Measurements from ENCODE around the gene NRP1.
A peak's percentile ranks its signal among the peaks of the same experiment; 100 is the strongest.
"Not testable (repeated sequence)": the region's sequence is repeated elsewhere in the genome, so short reads cannot be mapped to it uniquely, and the experiment has no call there.

Gene NRP1

DNA sequence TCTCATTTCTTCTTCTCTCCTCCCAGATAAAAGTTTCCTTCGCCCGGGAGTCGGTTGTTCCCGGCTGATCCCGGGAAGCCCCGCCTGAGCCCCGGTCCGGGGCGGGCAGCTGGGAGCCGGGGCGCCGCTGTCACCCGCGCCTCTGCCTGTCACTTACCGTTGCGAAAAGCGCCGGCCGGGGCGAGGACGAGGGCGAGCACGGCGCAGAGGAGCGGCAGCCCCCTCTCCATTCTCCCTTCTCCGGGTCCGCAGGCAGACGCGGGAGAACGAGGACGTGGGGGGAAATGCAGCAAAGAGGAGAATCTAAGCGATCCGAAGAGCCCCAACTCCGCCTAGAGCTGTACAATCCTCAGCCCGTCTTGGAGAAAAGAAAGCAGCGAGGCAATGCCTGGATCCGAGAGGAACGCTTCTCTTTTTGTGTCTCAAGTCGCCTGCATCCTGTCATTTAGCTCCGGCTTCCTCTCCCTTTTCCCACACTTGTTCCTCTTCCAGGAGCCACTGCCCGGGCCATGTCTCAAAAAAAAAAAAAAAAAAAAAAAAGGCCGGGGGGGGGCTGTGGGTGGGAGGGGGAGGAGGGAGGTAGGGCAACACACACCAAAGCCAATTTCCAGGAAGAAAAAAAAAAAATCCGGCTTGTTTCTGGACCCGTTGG, at the start of gene NRP1:
TSS of gene NRP1 (minus strand) at position 515 of the 652 bp plus-strand sequence. CDS start at position 230, 285 bp downstream.
- DNase-seq = no peak

DNA sequence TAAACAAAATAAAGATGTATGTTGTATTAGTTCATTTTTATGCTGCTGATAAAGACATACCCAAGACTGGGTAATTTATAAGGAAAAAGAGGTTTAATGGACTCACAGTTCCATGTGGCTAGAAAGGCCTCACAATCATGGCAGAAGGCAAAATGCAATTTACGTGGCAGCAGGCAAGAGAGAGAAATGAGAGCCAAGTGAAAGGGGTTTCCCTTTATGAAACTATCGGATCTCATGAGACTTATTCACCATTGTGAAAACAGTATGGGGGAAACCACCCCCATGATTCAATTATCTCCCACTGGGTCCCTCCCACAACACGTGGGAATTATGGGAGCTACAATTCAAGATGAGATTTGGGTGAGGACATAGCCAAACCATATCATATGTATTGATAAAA, 49.7 kb upstream of the NRP1 start:
- DNase-seq = not testable (repeated sequence)

DNA sequence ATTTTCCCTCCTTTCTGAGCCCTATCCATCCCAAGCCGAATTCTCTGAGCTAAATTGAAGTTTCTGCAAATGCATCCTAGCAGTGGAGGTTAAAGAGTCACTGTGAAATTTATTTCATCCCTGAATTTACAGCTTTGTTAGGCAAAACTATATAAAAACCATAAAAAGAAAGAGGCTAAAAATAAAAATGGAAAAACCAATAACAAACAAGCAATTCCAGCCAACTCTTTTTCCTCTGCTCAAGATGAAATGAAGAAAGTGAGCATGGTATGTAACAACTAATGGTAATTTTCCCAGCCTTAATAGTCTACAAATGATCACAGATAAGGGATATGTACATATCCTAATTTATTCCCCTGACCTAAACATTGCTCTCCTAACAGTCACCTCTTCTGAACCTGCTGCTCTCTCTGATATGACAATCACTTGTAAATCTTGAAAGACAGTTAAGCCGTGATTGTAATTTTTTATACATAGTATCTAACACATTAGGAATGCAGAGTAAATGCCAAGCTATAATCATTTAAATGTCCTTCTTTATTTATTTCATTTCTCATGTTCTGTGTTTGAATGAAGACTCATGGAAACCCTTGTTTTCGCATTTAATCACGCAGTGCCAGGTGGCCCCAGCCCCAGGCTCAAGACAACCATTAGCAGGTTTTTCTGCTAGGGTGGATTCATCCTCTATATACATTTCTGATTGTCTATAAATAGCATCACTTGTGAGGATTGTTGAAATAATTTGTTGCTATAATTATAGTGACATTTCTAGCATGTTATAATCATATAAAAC, 48.6 kb upstream of the NRP1 start:
- peak; percentile 55 for DNase-seq

DNA sequence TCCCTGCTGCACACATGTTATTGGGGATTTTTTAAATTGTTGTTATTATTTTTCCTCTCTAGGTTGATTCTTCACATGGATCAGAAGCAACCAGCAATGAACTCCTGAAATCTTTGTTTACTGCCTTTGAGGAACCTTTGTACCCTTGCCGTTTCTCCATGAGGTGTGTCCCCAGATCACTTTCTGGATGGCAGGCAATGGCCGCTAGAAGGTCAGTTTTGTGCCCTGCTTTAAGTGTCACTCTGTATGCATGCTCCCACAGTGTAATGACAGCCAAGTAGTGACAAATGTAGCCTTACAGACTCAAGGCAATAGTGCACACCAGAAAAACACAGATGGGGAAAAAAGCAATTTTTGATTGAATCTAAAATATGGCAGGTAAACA, 47.7 kb upstream of the NRP1 start:
- no peak for DNase-seq

DNA sequence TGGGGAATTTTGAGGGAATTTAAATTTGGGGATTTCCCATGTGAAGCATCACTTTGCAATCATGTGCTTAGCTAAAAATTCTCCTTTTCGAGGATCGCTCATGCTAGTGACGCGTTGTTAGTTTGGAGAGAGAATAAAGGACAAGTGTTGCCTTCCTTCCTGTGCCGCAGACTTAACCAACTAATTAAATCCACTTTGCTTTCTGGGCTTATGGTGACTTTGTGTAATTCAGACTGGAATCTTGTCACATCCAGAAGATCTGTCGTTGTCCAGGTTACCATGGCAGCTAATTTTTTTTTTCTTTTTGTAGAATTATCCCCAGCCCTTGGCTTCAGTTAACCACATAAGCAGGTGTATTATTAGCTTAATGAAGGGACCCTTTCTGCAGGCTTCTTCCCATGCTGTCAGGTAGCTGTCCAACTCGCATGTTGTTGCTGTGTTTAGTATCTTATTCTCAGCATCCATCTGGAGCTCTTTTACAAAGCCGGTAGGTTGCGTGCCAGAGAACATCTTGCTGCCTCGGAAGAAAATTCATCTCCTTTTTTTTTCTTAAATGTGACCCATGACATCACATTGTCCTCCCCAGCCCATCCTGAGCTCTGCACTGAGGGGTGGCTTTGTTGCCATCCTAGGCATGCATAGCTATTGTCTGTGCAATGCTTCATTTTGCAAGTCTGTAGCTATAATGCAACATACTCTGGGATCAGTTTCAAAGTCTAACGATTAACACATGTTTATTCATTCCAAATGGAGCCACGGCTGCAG, 47.2 kb upstream of the NRP1 start:
- DNase-seq = peak; percentile 98

DNA sequence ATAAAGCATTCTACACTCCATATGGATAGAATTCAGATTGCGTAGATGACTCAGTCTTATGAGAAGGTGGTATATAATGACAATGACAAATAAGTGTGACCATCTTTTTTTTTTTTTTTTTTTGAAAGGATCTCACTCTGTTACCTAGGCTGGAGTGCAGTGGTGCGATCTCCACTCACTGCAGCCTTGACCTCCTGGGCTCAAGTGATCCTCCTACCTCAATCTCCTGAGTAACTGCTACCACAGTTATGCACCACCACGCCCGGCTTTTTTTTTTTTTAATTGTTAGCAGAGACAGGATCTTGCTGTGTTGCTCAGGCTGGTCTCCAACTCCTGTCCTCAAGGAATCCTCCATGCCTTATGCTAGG, 43.2 kb upstream of the NRP1 start:
- peak; percentile 76 for DNase-seq

DNA sequence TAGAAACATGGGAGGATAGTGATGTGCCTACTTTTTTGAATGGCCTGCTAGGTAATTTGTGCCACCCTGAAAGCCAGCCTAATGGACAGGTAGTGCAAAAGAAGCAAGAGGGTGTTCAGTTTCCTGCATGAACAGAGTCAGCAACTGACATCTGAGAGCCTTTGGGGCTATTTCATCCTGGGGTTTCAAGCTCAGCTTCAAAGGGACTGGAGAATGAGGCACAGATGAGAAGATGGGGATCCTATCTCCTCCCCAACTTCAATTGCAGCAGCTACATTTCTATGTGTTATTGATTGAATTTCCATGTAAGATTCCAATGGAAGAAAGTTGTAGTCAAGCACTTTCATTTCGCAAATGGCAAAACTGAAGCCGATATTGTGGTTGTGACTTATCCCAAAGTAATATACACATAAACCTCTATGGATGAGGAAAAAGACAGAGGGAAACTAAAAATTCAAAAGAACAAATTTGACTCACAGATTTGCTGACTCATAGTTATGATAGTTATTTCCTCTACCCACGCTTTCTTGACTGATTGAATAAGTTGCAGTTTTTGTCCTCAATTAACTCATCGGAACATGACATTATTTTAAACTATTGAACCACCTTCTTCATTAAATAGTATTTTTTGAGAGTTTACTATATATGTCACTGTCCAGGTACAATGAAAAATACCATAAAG, 42.6 kb upstream of the NRP1 start:
- peak; percentile 82 for DNase-seq

DNA sequence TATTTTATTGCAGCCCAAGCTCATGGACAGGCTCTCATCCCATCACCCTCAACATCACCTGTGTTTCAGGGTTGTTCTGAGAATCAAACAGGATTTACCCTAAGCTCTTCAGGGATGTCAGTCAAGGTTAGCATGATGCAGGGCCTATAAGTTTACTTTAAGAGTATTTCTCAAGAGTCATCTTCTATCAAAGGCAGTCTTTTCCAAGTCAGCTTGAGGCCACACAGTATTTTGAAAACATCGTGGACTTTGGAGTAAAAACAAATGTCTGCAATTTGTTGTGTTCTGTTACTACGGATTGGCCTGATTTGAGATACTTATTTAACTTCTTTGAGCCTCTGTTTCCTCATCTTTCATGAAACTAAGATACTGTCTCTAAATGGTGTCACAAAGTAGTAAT, 42.0 kb upstream of the NRP1 start:
- DNase-seq = no peak

DNA sequence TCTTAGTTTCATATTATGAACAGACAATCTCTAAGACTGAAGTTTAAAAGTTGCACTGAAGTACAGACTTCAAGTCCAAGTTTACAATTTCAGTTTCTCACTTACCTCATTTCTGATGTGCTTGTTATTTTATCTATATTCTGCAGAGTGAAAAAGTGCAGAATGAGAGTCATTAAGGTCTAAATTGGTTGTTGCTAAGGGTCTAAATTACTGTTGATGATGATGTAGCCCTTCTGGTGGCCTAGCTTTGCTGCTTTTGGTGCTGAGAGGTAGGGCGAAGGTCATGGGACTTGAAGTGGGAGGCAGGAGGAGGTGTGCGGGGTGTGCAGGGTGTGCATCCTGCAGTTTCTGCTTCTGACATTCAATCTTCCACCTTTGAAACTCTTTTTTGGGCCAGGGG, 38.8 kb upstream of the NRP1 start:
- no peak for DNase-seq

DNA sequence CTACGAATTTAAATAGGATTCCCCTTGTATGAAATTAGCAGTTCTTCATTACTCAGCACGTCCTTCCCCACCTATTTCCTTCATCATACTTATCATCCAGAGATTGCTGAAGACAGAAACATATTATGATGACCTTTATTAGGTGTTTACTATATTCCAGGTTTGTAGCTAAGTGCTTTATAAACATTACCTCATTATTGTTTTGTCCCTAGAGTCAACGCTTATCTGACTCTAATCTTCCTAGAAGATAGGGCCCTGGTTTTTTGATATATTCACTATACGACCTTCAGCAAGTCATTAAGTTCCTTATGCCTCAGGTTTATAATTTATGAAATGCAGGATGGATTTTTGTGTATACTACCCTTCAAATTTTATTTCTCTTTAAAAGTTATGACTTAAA, 36.8 kb upstream of the NRP1 start:
- no peak for DNase-seq

DNA sequence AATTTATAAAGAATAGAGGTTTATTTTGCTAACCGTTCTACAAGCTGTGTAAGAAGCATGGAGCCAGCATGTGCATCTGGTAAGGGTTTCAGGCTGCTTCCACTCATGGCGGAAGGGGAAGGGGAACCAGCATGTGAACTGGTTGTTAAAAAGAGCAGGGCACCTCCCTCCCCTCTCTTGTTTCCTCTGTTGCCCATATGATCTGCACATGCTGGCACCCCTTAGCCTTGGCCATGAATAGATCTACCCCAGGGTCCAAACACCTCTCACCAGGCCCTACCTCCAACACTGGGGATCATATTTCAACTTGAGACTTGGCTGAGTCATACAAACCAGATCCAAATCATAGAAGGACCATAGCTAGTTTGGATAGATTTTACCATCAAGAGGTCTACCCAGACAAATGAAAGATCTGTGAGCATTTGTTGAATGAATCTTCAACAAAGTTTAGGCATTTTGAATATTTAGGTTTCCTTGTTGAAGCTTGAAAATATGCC, 36.0 kb upstream of the NRP1 start:
- peak; percentile 12 for DNase-seq

DNA sequence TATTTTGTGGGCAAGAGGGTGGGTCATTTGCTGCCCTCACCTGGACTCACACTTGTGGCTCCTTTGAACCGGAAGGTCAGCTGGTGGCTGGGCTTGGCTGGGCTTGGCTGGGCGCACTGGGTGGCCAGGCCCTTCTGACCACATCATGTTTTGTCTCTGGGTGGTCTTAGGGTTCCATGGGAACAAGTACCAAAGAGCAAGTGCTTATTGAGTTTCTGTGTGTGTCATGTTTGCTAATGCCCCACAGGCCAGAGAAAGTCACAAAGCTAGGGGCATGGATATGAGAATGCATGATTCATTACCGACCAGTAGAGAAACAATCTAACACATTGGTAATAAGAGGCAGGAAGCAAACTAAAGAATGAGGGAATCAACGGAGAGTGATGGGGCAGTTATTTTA, 33.6 kb upstream of the NRP1 start:
- no peak for DNase-seq

DNA sequence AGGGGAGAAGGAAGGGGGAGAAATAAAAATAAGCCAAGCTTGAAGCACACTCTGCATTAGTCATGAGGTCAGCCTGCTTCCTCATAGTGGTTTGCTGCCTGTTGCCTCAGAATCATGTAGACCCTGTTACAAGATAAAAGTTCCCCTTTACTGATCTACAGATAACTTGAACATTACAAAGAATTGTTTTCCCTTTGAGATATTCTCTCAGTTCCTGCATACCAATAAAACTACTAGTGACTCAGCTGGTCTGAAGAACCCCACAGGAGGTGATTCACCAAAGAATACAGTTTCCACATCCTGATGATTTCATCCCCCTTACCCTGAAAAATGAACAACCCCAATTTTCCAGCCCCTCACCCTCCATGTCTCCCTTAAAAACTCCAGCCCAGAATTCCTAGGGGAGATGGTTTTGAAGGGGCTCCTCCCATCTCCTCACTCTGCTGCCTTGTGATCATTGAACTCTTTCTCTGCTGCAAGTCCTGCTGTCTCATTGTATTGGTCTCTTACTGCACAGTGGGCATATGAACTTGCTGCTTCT, 31.5 kb upstream of the NRP1 start:
- peak; percentile 98 for DNase-seq

DNA sequence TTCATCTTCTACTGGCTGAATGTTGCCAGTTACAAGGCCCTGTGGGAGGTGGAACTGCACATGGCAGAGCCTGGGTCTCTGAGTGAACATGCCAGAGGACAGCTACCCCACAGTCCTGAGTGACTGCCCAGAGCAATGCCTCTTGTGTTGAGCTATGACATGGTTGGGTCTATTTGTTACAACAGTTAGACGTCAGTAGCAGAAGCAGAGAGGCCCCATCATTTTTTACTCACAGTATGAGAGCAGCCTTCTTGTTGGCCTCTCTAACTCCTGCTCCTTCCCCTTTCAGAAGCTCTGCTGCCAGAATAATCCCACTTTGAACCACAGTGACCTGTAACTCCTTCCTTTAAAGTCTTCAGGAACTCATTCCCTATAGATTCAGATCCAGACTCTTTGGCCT, 30.8 kb upstream of the NRP1 start:
- no peak for DNase-seq

DNA sequence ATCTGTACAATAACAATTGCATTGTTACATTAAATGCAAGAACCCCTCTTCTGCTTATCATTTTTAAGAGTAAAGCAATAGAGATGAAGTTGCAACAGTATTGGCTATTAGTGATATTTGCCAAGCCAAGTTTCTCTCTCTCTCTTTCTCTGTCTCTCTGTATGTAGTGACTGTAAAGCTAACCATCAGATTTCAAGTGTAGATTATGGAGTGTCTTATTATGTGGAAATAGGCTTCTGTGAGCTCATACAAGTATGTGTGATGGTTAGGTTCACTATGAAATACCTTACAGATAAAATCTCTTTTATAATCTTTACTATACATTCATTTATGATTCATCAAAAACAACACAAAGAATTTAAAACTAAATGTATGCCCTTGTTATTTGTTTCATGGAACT, 28.6 kb upstream of the NRP1 start:
- DNase-seq = peak; percentile 54

DNA sequence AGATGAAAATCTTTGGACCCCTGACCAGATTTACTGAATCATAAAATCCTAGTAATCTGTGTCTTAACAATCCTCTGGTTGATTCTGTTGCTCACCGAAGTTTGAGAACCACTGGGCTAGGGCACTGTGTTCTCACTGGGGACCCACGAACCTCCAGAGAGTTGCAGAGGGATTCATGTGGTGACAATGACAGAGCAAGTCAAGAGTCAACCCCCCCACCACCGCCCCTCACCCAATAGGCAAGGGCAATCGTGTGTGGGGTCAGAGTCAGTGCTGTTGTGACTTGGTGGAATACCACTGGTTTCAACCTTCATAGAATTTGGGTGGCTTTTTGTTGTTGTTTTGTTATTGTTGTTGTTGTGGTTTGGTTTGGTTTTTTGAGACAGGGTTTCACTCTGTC, 23.5 kb upstream of the NRP1 start:
- DNase-seq = no peak

DNA sequence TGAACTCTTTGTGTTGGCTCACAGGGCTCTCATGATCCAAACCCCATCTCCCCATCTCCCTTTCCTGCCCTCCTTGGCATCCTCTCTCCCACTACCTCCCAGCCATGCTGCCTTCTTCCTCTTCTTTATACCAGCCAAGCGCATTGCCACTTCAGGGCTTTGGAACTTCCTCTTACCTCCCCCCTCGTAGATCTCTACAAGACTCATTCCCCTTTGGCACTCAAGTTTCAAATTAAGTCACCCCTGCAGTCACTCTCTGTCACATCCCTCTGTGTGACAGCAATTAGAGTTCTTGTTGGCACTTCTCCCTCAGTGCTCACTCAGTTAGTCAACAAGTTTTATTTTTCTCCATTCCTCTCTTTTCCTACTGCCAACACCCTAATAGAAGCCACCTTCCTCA, 20.8 kb upstream of the NRP1 start:
- no peak for DNase-seq

DNA sequence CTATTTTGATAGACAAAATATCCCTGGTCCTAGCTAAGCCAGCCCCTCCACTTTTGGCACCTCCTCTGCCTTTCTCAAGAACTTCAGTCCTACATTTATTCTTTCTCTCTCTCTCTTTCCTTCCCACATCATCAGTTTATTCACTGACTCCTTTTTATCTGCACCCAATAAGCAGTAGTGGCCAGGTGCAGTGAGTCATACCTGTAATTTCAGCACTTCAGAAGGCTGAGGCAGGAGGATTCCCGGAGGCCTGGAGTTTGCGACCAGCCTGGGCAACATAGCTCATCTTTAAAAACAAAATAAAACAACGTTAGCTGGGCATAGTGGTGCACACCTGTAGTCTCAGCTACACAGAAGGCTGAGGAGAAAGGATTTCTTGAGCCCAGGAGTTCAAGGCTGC, 19.4 kb upstream of the NRP1 start:
- DNase-seq = no peak

DNA sequence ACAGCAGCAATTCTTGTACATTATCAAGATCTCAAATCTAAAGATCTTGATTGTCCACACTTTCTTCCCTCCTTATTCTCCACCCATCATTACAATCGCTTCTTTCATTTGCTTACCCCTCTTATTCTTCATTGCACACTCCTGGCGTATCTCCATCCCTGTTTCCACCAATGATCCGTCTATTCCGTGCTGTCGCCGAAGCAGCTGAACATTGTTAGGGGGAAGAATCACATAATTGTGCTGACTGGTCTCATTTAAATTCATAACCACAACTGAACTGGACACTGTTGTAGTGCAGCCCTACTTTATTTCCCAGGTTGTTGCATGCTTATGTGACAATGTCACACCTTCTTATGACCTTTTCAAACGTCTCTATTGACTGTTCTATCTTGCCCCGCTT, 18.9 kb upstream of the NRP1 start:
- DNase-seq = no peak

DNA sequence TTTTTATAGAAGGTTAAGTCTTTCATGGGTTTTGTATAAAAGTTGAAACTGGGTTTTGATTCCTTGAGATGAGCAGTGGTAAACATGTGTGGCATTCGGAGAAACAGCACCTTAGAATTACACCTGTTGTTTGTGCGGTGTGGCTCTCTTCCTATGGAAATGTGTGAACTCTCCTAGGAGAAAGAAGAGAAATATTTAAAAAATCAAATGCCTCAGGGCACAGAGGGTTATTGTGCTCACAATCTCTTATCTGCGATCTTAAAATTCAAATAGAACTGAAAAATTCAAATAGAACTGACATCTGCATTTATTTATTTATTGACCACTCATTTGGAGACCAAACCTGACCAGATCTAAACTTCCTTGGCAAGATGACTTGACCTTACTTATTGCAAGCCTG, 18.1 kb upstream of the NRP1 start:
- no peak for DNase-seq

DNA sequence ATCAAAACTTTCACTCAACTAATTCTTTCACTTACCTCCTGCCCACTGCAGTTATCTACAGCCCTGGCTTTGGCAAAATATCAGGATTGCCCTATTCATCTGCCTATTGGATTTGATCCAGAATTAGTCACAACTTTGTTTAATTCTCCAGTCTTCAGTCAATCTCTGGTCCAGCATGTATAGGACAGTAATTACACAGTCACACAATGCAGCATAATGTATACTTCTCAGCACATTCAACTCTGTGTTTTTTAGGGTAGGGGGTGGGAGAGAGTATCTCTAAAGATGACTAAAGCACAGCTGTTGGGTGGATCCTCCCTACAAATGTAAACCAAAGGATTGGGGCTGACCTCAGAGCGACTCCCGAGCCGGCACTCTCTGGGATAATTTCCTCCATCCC, 17.7 kb upstream of the NRP1 start:
- DNase-seq = peak; percentile 73

DNA sequence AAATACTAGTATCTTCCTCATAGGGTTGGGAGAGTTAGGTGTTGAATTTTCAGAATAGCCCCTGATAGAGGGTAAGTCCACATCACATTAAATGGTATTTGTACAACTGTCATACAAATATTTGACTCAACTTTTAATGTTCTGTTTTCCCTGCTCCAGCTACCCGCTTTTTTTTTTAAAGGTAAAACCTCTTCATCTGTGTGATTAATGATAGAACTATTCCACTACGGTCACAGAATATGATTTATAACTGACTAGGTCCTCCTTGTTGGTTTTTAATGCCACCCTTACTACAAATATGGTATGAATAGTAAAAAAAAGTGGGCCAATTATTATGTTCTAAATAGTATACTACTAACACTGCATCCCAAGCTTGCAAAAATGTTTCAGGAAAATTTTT, 15.6 kb upstream of the NRP1 start:
- no peak for DNase-seq

DNA sequence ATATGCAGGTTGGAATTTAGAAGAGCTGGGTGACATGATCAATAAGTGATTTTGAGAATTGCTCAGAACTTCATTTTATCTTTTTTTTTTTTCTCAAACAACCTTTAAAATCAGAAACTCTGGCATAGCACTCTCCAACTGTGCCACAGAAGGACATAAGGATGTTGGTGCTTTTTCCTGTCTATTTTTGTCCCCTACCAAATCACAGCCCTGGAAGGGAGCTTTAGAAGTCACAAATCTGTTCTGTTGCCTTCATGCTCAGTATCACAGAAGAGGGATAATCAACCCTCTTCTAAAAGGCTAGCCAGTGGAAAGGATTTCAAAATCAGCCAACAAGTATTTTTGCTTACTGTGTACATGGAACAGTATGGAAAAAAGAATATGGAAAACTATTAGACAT, 14.8 kb upstream of the NRP1 start:
- no peak for DNase-seq
